ENCODE results near the gene ZNF689. TPM values are rescaled to one million over a fixed set of nuclear protein-coding genes. Genes with fewer than 3 reads are reported as not detected.

ZNF689 gene
- total and polyA plus RNA-seq, 4 donors = 3.0 to 9.5 (median 4.7) TPM

DNA sequence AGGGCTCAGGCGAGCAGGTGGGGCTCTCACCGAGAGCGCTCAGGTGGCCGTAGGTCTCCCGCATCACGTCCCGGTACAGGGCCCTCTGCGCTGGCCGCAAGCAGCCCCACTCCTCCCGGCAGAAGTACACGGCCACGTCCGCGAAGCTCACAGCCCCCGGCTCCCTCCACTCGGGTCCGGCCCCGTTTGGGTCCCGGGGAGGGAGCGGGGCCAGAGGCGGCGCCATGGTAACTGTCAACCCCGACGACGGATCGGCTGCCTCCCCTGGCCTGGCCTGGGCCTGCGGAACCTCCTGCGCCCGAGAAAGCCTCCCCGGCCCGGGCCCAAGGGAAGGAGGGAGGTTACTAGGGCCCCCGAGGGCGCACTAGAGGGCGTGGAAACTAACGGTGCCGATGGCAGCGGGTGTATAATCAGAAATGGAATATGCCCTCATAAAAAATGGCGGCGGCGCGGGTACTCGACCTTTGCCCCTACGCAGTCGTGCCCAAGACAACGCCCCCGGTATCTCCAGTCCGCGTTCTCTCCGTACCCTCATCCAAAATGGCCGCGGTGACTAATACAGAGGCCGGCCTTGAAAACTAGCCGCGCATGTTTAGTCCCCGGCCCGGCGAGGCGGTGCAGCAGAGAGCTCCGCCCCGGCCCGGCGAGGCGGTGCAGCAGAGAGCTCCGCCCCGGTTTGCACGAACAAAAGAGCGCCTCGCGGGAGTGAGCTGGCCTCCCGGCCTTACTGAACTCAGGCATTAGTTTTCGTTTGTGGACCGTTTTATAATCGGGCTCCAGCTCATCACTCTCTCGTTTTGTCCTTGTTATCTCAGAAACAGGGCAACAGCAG is 52.0 kb downstream of the ZNF689 start, which contains the start of gene ZNF764:
TSS of gene ZNF764 (minus strand) at position 418 of the 832 bp plus-strand sequence. CDS start at position 226, 192 bp downstream.
- WGBS, 2 donors = 0% methylated on average over 74 of the region's 74 CpGs
- Histone ChIP-seq H3K9ac (ENCODE audit: insufficient read depth in 1 of 2, low read length in 2 of 2) (peak within 1 kb of the TSS; percentile 83 to 88), H3K4me1 (ENCODE audit: control insufficient read depth in 5 of 5, insufficient read depth in 5 of 5, low read length in 5 of 5) (peaks cover 0 to 10% (median 0%) of the 10 kb centered on the region in 5 donors), H3K9me3 (ENCODE audit: control insufficient read depth in 4 of 4, insufficient read depth in 3 of 4, low read length in 3 of 4) (no peaks in the 10 kb centered on the region), H3K36me3 (ENCODE audit: control insufficient read depth in 4 of 4, insufficient read depth in 4 of 4, low read length in 4 of 4) (peaks cover 0 to 20% (median 4%) of the 10 kb centered on the region in 4 donors), H3K27me3 (ENCODE audit: control insufficient read depth in 3 of 3, insufficient read depth in 3 of 3, low read length in 2 of 3) (no peaks in the 10 kb centered on the region), H3K27ac (ENCODE audit: low read depth in 1 of 2, low read length in 1 of 2) (peak within 1 kb of the TSS; percentile 93 to 95), H3K4me3 (peak within 1 kb of the TSS; percentile 51)
- peak; percentile 96 for ATAC-seq (ENCODE audit: insufficient read depth, low FRiP score)
- peak; percentile 98 to 99 (median 98) for DNase-seq
- TF ChIP-seq, protein P1, sequence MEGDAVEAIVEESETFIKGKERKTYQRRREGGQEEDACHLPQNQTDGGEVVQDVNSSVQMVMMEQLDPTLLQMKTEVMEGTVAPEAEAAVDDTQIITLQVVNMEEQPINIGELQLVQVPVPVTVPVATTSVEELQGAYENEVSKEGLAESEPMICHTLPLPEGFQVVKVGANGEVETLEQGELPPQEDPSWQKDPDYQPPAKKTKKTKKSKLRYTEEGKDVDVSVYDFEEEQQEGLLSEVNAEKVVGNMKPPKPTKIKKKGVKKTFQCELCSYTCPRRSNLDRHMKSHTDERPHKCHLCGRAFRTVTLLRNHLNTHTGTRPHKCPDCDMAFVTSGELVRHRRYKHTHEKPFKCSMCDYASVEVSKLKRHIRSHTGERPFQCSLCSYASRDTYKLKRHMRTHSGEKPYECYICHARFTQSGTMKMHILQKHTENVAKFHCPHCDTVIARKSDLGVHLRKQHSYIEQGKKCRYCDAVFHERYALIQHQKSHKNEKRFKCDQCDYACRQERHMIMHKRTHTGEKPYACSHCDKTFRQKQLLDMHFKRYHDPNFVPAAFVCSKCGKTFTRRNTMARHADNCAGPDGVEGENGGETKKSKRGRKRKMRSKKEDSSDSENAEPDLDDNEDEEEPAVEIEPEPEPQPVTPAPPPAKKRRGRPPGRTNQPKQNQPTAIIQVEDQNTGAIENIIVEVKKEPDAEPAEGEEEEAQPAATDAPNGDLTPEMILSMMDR (IDR thresholded peaks at IDR 0.05; ENCODE audit: control extremely low read depth, extremely low read depth) = no peak

DNA sequence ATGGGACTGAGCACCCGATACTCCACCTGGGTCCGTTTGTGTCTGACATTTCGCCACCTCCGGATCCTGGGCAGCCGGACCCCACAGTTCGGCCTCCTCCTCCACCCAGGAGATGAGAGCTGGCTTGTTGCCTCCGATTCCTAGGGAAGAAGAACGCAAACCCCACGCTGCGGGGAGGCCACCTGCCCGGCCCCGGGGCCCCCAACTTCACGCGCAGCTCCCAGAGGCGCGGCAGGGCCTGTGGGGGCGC is 52.6 kb downstream of the ZNF689 start:
- peak overlapping the region; percentile 51 for H3K4me3 ChIP-seq
- no peaks in the 10 kb centered on the region for H3K9me3 ChIP-seq (ENCODE audit: control insufficient read depth in 4 of 4, insufficient read depth in 3 of 4, low read length in 3 of 4)
- WGBS, 2 donors = 1% methylated on average over 17 of the region's 17 CpGs
- ATAC-seq (ENCODE audit: insufficient read depth, low FRiP score) (no peak), DNase-seq (peak in 1 of 3 donors; percentile 29)
- no peaks in the 10 kb centered on the region for H3K27me3 ChIP-seq (ENCODE audit: control insufficient read depth in 3 of 3, insufficient read depth in 3 of 3, low read length in 2 of 3)
- peak overlapping the region; percentile 83 to 88 for H3K9ac ChIP-seq (ENCODE audit: insufficient read depth in 1 of 2, low read length in 2 of 2)
- H3K4me1 ChIP-seq (ENCODE audit: control insufficient read depth in 5 of 5, insufficient read depth in 5 of 5, low read length in 5 of 5) = peaks cover 0 to 10% (median 0%) of the 10 kb centered on the region in 5 donors
- peaks cover 0 to 20% (median 4%) of the 10 kb centered on the region in 4 donors for H3K36me3 ChIP-seq (ENCODE audit: control insufficient read depth in 4 of 4, insufficient read depth in 4 of 4, low read length in 4 of 4)
- TF ChIP-seq, protein P1 (IDR thresholded peaks at IDR 0.05; ENCODE audit: control extremely low read depth, extremely low read depth) = no peak
- peak overlapping the region; percentile 90 to 95 for H3K27ac ChIP-seq (ENCODE audit: low read depth in 1 of 2, low read length in 1 of 2)

DNA sequence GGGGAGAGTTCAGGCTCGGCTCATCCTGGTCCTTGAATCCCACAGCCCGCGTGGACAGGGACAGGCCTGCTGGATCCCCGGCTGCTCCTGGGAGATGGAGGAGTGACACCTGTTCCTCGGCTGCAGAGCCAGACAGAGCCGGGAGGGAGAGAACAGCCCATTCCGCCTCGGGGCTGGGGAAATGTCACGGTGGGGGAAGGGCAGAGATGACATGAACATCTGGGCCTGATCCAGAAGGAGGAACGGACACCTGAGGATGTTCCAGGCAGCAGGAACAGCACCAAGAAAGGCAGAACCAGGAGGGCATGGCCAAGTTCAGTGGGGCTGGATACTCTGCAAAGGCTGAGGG is 54.1 kb downstream of the ZNF689 start:
- no peak for ATAC-seq (ENCODE audit: insufficient read depth, low FRiP score)
- TF ChIP-seq, protein P1 (IDR thresholded peaks at IDR 0.05; ENCODE audit: control extremely low read depth, extremely low read depth) = no peak
- Histone ChIP-seq H3K9me3 (ENCODE audit: control insufficient read depth in 4 of 4, insufficient read depth in 3 of 4, low read length in 3 of 4) (no peaks in the 10 kb centered on the region), H3K4me3 (no peak overlapping the region), H3K4me1 (ENCODE audit: control insufficient read depth in 5 of 5, insufficient read depth in 5 of 5, low read length in 5 of 5) (peaks cover 0 to 10% (median 6%) of the 10 kb centered on the region in 5 donors), H3K9ac (ENCODE audit: insufficient read depth in 1 of 2, low read length in 2 of 2) (no peak overlapping the region), H3K36me3 (ENCODE audit: control insufficient read depth in 4 of 4, insufficient read depth in 4 of 4, low read length in 4 of 4) (peaks cover 0 to 20% (median 4%) of the 10 kb centered on the region in 4 donors), H3K27ac (ENCODE audit: low read depth in 1 of 2, low read length in 1 of 2) (no peak overlapping the region), H3K27me3 (ENCODE audit: control insufficient read depth in 3 of 3, insufficient read depth in 3 of 3, low read length in 2 of 3) (no peaks in the 10 kb centered on the region)
- DNase-seq = no peak
- 81 to 83% methylated on average over 10 of the region's 10 CpGs for WGBS, 2 donors
